NT2/D1 (cell line): ENCODE measurements around the gene HOXA10.

Experiments
- DNase-seq: peaks from one replicate; pipeline ENCODE4 v3.0.0-alpha.2; 2011; ENCODE audit warnings: low read depth, low spot score
- H3K27me3 ChIP-seq: 2 replicates; pipeline ENCODE4 v1.6.0; 2011; ENCODE audit warnings: mild to moderate bottlenecking; ENCODE audit not compliant: insufficient read length, insufficient read depth
- H3K36me3 ChIP-seq: 2 replicates; pipeline ENCODE4 v1.6.1; 2011; ENCODE audit warnings: mild to moderate bottlenecking, low read length, mixed read lengths; ENCODE audit not compliant: insufficient read depth, insufficient read length
- H3K4me1 ChIP-seq: 2 replicates; pipeline ENCODE4 v1.5.1; 2011; ENCODE audit not compliant: insufficient read depth, insufficient read length
- H3K4me3 ChIP-seq: 2 replicates; pipeline ENCODE4 v1.5.1; 2011; ENCODE audit warnings: low read depth; ENCODE audit not compliant: insufficient read length
- H3K9ac ChIP-seq: 2 replicates; pipeline ENCODE4 v1.6.0; 2011; ENCODE audit warnings: low read depth; ENCODE audit not compliant: insufficient read length
- H3K9me3 ChIP-seq: 2 replicates; pipeline ENCODE4 v1.5.1; 2011; ENCODE audit warnings: mild to moderate bottlenecking, low read length; ENCODE audit not compliant: insufficient read depth
- SUZ12 ChIP-seq: IDR thresholded peaks from 2 replicates; pipeline ENCODE4 v1.6.1; 2011; ENCODE audit not compliant: insufficient read length, insufficient read depth; ENCODE audit errors: extremely low read depth
- YY1 ChIP-seq: IDR thresholded peaks from 2 replicates; pipeline ENCODE4 v1.6.1; 2011; ENCODE audit not compliant: insufficient read length, insufficient read depth
- ZNF274 ChIP-seq: IDR thresholded peaks from 2 replicates; pipeline ENCODE4 v1.6.1; 2011; ENCODE audit warnings: mild to moderate bottlenecking, low read depth, low read length

Gene HOXA10

GRCh38 chr7:27209933-27210440 lies 35.9 kb upstream of the HOXA10 start:
- DNase-seq = no peak
- TF ChIP-seq SUZ12 (peak; percentile 24), ZNF274 (no peak)
- H3K27me3 ChIP-seq = peaks cover 80% of the 10 kb centered on the region
- H3K9ac ChIP-seq = no peak overlapping the region
- H3K4me1 ChIP-seq = peaks cover 13% of the 10 kb centered on the region
- no peak overlapping the region for H3K4me3 ChIP-seq
- no peaks in the 10 kb centered on the region for H3K9me3 ChIP-seq
- no peaks in the 10 kb centered on the region for H3K36me3 ChIP-seq

GRCh38 chr7:27208998-27209397 lies 34.9 kb upstream of the HOXA10 start:
- H3K36me3 ChIP-seq = no peaks in the 10 kb centered on the region

GRCh38 chr7:27207348-27207985 lies 33.3 kb upstream of the HOXA10 start:
- Histone ChIP-seq H3K27me3 (peaks cover 99% of the 10 kb centered on the region), H3K9me3 (no peaks in the 10 kb centered on the region), H3K9ac (no peak overlapping the region), H3K4me3 (no peak overlapping the region), H3K36me3 (no peaks in the 10 kb centered on the region), H3K4me1 (peaks cover 7% of the 10 kb centered on the region)
- no peak for TF ChIP-seq YY1
- no peak for TF ChIP-seq ZNF274
- no peak for TF ChIP-seq SUZ12
- DNase-seq = no peak

More at GRCh38 chr7:27208998-27209397, 34.9 kb upstream of the HOXA10 start:
- H3K9me3 ChIP-seq = no peaks in the 10 kb centered on the region
- H3K4me1 ChIP-seq = peaks cover 13% of the 10 kb centered on the region
- H3K4me3 ChIP-seq = no peak overlapping the region
- no peak overlapping the region for H3K9ac ChIP-seq
- no peak for DNase-seq
- peaks cover 90% of the 10 kb centered on the region for H3K27me3 ChIP-seq
- TF ChIP-seq ZNF274 (no peak), YY1 (no peak), SUZ12 (no peak)

GRCh38 chr7:27205325-27206280 lies 31.5 kb upstream of the HOXA10 start:
- Histone ChIP-seq H3K27me3 (peaks cover 100% of the 10 kb centered on the region), H3K4me3 (peak overlapping the region; percentile 10), H3K4me1 (peaks cover 10% of the 10 kb centered on the region), H3K9ac (no peak overlapping the region), H3K9me3 (no peaks in the 10 kb centered on the region), H3K36me3 (no peaks in the 10 kb centered on the region)
- no peak for DNase-seq
- TF ChIP-seq SUZ12 (peak; percentile 70), YY1 (no peak), ZNF274 (no peak)

- no peaks in the 10 kb centered on the region for H3K36me3 ChIP-seq
- H3K9me3 ChIP-seq = no peaks in the 10 kb centered on the region
- peaks cover 99% of the 10 kb centered on the region for H3K27me3 ChIP-seq
- no peak for DNase-seq
- peak overlapping the region; percentile 10 for H3K4me3 ChIP-seq
- H3K4me1 ChIP-seq = peaks cover 10% of the 10 kb centered on the region
- TF ChIP-seq SUZ12 (peak; percentile 72), YY1 (no peak)
- no peak overlapping the region for H3K9ac ChIP-seq
Measured at GRCh38 chr7:27204851-27205322, 30.8 kb upstream of the HOXA10 start.

- H3K4me1 ChIP-seq = peaks cover 11% of the 10 kb centered on the region
- no peak overlapping the region for H3K4me3 ChIP-seq
- H3K27me3 ChIP-seq = peaks cover 96% of the 10 kb centered on the region
- H3K9me3 ChIP-seq = no peaks in the 10 kb centered on the region
- no peaks in the 10 kb centered on the region for H3K36me3 ChIP-seq
- H3K9ac ChIP-seq = no peak overlapping the region
- no peak for DNase-seq
- TF ChIP-seq SUZ12 = no peak
- TF ChIP-seq YY1 = no peak
- no peak for TF ChIP-seq ZNF274
Measured at GRCh38 chr7:27203964-27204594, 30.0 kb upstream of the HOXA10 start.
